ENCODE results near the gene PRPF38B. TPM values are rescaled to one million over a fixed set of nuclear protein-coding genes. Genes with fewer than 3 reads are reported as not detected.

The PRPF38B gene, protein sequence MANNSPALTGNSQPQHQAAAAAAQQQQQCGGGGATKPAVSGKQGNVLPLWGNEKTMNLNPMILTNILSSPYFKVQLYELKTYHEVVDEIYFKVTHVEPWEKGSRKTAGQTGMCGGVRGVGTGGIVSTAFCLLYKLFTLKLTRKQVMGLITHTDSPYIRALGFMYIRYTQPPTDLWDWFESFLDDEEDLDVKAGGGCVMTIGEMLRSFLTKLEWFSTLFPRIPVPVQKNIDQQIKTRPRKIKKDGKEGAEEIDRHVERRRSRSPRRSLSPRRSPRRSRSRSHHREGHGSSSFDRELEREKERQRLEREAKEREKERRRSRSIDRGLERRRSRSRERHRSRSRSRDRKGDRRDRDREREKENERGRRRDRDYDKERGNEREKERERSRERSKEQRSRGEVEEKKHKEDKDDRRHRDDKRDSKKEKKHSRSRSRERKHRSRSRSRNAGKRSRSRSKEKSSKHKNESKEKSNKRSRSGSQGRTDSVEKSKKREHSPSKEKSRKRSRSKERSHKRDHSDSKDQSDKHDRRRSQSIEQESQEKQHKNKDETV
- total RNA-seq = 10 to 100 TPM; 11.0 to 17.7 TPM
- polyA plus RNA-seq = 10 to 100 TPM in 1 of 2 donors, 1 to 10 TPM in 1; 9.5 to 20.9 TPM

DNA sequence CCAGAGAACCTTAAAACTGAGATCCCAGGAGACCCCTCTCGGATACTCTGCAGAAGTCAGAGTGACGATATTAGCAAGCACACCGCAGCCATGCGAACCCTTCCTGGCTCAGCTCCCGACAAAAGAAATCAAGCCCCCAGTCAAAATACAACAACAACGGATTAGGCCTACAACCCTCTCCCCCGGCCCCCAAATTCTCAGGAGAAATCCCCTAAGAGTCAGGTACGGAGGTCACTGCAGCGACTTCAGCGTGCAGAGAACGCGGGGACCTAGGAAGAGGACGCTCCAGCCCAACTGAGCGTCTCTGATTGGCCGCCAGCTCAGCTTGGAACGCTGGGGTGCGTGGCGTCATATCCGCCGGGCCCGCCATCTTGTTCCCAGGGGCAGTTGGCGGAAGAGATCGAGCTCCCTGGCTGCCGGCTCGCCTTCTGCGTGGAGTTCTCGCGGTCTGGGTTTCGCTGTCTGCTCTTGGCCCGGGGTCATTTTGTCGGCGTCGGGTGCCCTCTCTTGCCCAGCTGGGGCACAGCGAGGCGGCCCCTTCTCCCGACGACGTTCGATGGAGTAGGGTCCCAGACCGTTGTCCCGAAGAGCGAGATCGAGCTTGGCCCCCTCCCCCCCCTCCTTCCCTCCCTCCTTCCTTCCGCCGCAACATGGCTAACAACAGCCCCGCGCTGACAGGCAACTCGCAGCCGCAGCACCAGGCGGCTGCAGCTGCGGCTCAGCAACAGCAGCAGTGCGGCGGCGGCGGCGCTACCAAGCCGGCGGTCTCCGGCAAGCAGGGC is at the start of gene PRPF38B:
Gene PRPF38B (plus strand): TSS at position 369 of the 782 bp plus-strand sequence. CDS start 282 bp downstream, at position 651.
- under 1% methylated on average over 59 of the region's 59 CpGs for WGBS
- Histone ChIP-seq H3K36me3 (ENCODE audit: control insufficient read depth in 4 of 4, insufficient read depth in 3 of 4, low read depth in 1 of 4, low read length in 3 of 4) (peaks cover 1 to 17% (median 11%) of the 10 kb centered on the region in 4 donors), H3K9ac (ENCODE audit: low read depth in 1 of 2, low read length in 2 of 2) (peak within 1 kb of the TSS; percentile 63 to 73), H3K27me3 (ENCODE audit: control insufficient read depth in 4 of 4, insufficient read depth in 4 of 4, low read length in 3 of 4) (no peaks in the 10 kb centered on the region), H3K4me1 (ENCODE audit: control insufficient read depth in 4 of 4, insufficient read depth in 4 of 4, low read length in 3 of 4) (peaks cover 2 to 27% (median 12%) of the 10 kb centered on the region in 4 donors), H3K27ac (ENCODE audit: low read depth in 1 of 2, low read length in 2 of 2) (peak within 1 kb of the TSS; percentile 89 to 97), H3K9me3 (ENCODE audit: control insufficient read depth in 4 of 4, low read length in 3 of 4) (no peaks in the 10 kb centered on the region), H3K4me3 (ENCODE audit: low read depth in 1 of 3, low read length in 3 of 3) (peak within 1 kb of the TSS; percentile 66 to 94 (median 70))
- DNase-seq (ENCODE audit: low spot score) = peak; percentile 92
- TF ChIP-seq, protein P1, sequence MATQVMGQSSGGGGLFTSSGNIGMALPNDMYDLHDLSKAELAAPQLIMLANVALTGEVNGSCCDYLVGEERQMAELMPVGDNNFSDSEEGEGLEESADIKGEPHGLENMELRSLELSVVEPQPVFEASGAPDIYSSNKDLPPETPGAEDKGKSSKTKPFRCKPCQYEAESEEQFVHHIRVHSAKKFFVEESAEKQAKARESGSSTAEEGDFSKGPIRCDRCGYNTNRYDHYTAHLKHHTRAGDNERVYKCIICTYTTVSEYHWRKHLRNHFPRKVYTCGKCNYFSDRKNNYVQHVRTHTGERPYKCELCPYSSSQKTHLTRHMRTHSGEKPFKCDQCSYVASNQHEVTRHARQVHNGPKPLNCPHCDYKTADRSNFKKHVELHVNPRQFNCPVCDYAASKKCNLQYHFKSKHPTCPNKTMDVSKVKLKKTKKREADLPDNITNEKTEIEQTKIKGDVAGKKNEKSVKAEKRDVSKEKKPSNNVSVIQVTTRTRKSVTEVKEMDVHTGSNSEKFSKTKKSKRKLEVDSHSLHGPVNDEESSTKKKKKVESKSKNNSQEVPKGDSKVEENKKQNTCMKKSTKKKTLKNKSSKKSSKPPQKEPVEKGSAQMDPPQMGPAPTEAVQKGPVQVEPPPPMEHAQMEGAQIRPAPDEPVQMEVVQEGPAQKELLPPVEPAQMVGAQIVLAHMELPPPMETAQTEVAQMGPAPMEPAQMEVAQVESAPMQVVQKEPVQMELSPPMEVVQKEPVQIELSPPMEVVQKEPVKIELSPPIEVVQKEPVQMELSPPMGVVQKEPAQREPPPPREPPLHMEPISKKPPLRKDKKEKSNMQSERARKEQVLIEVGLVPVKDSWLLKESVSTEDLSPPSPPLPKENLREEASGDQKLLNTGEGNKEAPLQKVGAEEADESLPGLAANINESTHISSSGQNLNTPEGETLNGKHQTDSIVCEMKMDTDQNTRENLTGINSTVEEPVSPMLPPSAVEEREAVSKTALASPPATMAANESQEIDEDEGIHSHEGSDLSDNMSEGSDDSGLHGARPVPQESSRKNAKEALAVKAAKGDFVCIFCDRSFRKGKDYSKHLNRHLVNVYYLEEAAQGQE (IDR thresholded peaks at IDR 0.05) = peak; percentile 75
- TF ChIP-seq, protein P2, sequence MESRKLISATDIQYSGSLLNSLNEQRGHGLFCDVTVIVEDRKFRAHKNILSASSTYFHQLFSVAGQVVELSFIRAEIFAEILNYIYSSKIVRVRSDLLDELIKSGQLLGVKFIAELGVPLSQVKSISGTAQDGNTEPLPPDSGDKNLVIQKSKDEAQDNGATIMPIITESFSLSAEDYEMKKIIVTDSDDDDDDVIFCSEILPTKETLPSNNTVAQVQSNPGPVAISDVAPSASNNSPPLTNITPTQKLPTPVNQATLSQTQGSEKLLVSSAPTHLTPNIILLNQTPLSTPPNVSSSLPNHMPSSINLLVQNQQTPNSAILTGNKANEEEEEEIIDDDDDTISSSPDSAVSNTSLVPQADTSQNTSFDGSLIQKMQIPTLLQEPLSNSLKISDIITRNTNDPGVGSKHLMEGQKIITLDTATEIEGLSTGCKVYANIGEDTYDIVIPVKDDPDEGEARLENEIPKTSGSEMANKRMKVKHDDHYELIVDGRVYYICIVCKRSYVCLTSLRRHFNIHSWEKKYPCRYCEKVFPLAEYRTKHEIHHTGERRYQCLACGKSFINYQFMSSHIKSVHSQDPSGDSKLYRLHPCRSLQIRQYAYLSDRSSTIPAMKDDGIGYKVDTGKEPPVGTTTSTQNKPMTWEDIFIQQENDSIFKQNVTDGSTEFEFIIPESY (IDR thresholded peaks at IDR 0.05) = no peak
- TF ChIP-seq FOXA2 (IDR thresholded peaks at IDR 0.05) (no peak), HNF4A (conservative IDR thresholded peaks at IDR 0.05) (peak in 1 of 2 donors; percentile 31), SP1 (IDR thresholded peaks at IDR 0.05) (peak; percentile 38), GABPA (IDR thresholded peaks at IDR 0.05 in 1 of 2, conservative IDR thresholded peaks at IDR 0.05 in 1 of 2) (peak; percentile 74 to 91), HNF4G (IDR thresholded peaks at IDR 0.05) (no peak), FOXA1 (IDR thresholded peaks at IDR 0.05) (no peak), RXRA (IDR thresholded peaks at IDR 0.05) (peak; percentile 19 to 41), NR2F2 (IDR thresholded peaks at IDR 0.05) (peak; percentile 16), TAF1 (conservative IDR thresholded peaks at IDR 0.05) (peak; percentile 46), YY1 (IDR thresholded peaks at IDR 0.05) (peak; percentile 99), EGR1 (IDR thresholded peaks at IDR 0.05; ENCODE audit: low read depth in 2 of 2) (no peak), RAD21 (IDR thresholded peaks at IDR 0.05) (no peak), JUND (IDR thresholded peaks at IDR 0.05) (no peak)
- TF ChIP-seq, protein P3, sequence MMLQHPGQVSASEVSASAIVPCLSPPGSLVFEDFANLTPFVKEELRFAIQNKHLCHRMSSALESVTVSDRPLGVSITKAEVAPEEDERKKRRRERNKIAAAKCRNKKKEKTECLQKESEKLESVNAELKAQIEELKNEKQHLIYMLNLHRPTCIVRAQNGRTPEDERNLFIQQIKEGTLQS (IDR thresholded peaks at IDR 0.05) = no peak
- TF ChIP-seq, protein P4, sequence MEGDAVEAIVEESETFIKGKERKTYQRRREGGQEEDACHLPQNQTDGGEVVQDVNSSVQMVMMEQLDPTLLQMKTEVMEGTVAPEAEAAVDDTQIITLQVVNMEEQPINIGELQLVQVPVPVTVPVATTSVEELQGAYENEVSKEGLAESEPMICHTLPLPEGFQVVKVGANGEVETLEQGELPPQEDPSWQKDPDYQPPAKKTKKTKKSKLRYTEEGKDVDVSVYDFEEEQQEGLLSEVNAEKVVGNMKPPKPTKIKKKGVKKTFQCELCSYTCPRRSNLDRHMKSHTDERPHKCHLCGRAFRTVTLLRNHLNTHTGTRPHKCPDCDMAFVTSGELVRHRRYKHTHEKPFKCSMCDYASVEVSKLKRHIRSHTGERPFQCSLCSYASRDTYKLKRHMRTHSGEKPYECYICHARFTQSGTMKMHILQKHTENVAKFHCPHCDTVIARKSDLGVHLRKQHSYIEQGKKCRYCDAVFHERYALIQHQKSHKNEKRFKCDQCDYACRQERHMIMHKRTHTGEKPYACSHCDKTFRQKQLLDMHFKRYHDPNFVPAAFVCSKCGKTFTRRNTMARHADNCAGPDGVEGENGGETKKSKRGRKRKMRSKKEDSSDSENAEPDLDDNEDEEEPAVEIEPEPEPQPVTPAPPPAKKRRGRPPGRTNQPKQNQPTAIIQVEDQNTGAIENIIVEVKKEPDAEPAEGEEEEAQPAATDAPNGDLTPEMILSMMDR (IDR thresholded peaks at IDR 0.05; ENCODE audit: low read depth, low read length, missing input control) = no peak
- TF ChIP-seq, protein P5, sequence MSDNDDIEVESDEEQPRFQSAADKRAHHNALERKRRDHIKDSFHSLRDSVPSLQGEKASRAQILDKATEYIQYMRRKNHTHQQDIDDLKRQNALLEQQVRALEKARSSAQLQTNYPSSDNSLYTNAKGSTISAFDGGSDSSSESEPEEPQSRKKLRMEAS (IDR thresholded peaks at IDR 0.05) = peak; percentile 78

Measured in liver (tissue), 9 donors.